Keratinocyte (primary cell): ENCODE measurements around the gene ERI3.

Experiments
- EZH2 ChIP-seq: IDR thresholded peaks from one replicate; pipeline ENCODE4 v1.6.1; 2012; ENCODE audit warnings: inconsistent platforms, mild to moderate bottlenecking, low read length, moderate library complexity
- TF ChIP-seq, protein P1 (sequence below), 3 experiments: IDR thresholded peaks in 1 of 3; conservative IDR thresholded peaks in 1 of 3; optimal IDR thresholded peaks in 1 of 3; 2 replicates in 2 of 3; 3 replicates in 1 of 3; pipeline versions ENCODE3 to v1.5.1; 2011; ENCODE audit warnings: low read length in 3 of 3, mild to moderate bottlenecking in 3 of 3, moderate library complexity in 2 of 3, control low read depth in 1 of 3, inconsistent platforms in 1 of 3; ENCODE audit not compliant: insufficient read depth in 2 of 3; ENCODE audit errors: extremely low read depth in 1 of 3

DNA sequence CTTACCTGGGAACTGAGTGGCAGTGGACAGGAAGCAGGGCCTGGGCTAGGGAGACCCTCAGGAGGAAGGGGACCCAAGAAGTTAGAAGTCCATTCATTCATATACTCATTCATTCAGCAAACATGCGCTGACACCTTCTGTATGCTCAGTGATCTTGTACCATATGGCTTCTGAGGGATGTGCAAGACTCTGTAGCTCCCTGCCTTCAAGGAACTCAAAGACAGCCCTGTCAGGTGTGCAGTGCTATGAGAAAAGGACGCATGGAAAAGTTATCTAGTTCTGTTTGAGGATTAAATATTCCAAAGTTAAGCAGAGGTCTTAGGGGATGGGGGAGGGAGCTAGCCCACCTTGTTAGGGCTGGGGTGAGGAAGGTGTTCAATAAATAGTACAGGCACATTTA lies 129.3 kb downstream of the ERI3 start:
- TF ChIP-seq, protein P1, sequence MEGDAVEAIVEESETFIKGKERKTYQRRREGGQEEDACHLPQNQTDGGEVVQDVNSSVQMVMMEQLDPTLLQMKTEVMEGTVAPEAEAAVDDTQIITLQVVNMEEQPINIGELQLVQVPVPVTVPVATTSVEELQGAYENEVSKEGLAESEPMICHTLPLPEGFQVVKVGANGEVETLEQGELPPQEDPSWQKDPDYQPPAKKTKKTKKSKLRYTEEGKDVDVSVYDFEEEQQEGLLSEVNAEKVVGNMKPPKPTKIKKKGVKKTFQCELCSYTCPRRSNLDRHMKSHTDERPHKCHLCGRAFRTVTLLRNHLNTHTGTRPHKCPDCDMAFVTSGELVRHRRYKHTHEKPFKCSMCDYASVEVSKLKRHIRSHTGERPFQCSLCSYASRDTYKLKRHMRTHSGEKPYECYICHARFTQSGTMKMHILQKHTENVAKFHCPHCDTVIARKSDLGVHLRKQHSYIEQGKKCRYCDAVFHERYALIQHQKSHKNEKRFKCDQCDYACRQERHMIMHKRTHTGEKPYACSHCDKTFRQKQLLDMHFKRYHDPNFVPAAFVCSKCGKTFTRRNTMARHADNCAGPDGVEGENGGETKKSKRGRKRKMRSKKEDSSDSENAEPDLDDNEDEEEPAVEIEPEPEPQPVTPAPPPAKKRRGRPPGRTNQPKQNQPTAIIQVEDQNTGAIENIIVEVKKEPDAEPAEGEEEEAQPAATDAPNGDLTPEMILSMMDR (optimal IDR thresholded peaks at IDR 0.05 in 1 of 3, IDR thresholded peaks at IDR 0.05 in 1 of 3, conservative IDR thresholded peaks at IDR 0.05 in 1 of 3; ENCODE audit: extremely low read depth in 1 of 3, insufficient read depth in 2 of 3, low read length in 3 of 3), result no peak
- no peak for TF ChIP-seq EZH2
